HG03159 (cell line): ENCODE measurements around the gene OTOP1.
"Not testable (repeated sequence)": the region's sequence is repeated elsewhere in the genome, so short reads cannot be mapped to it uniquely, and the experiment has no call there.

Experiments
- ATAC-seq: cut with Tn5 transposase; IDR thresholded peaks from one replicate; pipeline ENCODE4 v1.9.1; 2021; ENCODE audit warnings: mild to moderate bottlenecking, moderate library complexity; ENCODE audit not compliant: unreplicated experiment

Gene OTOP1, protein sequence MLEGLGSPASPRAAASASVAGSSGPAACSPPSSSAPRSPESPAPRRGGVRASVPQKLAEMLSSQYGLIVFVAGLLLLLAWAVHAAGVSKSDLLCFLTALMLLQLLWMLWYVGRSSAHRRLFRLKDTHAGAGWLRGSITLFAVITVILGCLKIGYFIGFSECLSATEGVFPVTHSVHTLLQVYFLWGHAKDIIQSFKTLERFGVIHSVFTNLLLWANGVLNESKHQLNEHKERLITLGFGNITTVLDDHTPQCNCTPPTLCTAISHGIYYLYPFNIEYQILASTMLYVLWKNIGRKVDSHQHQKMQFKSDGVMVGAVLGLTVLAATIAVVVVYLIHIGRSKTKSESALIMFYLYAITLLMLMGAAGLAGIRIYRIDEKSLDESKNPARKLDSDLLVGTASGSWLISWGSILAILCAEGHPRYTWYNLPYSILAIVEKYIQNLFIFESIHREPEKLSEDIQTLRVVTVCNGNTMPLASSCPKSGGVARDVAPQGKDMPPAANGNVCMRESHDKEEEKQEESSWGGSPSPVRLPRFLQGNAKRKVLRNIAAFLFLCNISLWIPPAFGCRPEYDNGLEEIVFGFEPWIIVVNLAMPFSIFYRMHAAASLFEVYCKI

DNA sequence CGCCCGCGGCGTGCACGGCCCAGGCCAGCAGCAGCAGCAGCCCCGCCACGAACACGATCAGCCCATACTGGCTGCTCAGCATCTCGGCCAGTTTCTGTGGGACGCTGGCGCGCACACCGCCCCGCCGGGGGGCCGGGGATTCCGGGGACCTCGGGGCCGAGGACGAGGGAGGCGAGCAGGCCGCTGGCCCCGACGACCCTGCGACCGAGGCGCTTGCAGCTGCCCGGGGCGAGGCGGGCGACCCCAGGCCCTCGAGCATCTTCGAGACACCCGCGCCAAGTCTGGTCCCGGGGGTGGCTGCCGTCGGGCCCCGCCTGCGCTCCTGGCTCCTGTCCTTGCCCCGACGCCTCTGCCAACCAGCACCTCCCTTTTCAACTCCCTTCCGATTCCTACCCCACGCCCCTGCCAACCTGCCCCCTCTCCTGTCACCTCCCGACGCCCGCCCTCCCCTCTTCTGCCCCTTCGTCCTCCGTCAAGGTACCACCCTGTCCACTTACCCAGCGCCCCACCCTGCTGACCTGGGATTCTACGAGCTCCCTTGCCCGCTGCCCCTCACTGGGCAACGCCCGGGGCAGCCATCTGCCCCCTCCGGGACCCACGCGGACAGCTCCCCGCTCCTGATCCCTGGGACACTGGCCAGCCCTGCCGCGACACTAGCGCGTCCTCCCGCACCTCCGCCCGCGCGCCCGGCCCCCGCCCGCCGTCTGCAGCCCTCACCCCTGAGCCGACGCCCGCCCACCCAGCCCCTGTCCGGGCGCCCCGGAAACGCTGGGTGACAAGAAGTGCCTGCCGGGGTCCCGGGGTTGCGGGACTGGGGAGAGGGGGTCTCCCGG lies at the start of gene OTOP1:
Gene OTOP1 (minus strand): TSS at position 324 of the 833 bp plus-strand sequence. CDS start 65 bp downstream, at position 259.
- no peak for ATAC-seq

DNA sequence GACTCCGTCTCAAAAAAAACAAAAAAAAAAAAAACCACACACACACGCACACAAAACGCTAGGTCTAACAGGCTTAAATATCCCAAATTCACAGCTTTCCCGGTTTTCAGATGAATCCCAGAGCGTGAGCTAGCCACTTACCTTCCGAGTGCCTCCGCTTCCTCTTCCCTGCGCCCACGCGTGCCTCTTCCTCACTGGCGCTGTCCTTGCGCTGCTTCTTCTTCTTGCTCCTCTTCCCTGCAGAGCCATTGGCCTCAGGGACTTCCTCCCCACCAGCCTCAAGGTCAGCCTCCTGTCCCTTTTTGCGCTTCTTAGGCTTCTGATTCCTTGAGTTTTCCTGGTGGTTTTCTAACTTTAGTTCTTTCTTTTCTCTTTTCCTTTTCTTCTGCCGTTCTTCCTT lies 47.5 kb upstream of the OTOP1 start:
- ATAC-seq, result no peak

- no peak for ATAC-seq
Measured at GRCh38 chr4:4271912-4272311, 45.2 kb upstream of the OTOP1 start.

DNA sequence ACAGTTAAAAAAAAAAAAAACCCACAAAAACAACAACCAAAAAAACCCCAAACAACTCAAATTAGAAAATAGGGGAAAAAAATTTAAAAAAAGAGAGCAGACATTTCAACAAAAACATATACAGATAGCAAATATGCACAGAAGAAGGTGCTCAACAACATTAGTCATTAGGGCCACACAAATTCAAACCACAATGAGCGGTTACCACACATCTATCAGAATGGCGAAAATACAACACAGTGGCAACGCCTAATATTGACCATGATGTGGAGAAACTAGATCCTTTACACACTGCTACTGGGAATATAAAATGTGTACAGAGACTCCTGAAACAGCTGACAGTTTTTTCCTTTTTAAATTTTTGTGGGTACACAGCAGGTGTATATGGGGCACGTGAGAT lies 43.8 kb upstream of the OTOP1 start:
- no peak for ATAC-seq

DNA sequence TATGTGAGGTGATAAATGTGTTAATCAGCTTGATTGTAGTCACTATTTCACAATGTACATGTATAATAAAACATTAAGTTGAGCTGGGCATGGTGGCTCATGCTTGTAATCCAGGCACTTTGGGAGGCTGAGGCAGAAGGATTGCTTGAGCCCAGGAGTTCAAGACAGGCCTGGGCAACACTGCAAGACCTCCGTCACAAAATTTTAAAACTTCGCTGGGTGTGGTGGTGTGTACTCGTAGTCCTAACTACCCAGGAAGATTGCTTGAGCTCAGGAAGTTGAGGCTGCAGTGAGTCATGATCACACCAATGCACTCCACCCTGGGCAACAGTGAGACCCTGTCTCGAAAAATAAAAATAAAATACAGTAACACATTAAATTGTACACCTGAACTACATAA lies 43.1 kb upstream of the OTOP1 start:
- no peak for ATAC-seq

DNA sequence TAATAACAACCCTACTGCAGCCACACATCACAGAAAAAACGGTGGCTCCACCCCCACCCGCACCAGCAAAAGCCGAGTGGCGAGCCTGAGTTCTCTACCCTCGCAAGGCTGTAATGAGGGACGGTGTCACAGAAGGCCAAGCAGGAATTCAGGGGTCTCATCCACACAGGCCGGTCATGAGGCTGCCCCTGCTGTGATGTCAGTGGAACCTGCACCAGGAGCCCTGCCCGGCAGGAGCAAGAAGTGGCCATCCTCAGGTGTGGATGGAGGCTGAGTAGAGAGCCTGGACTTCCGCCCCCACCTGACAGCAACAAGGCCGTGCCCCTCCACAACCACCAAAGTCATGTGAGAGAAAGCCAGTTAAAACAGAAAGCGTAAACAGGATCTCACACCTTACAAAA lies 42.6 kb upstream of the OTOP1 start:
- ATAC-seq, result no peak

DNA sequence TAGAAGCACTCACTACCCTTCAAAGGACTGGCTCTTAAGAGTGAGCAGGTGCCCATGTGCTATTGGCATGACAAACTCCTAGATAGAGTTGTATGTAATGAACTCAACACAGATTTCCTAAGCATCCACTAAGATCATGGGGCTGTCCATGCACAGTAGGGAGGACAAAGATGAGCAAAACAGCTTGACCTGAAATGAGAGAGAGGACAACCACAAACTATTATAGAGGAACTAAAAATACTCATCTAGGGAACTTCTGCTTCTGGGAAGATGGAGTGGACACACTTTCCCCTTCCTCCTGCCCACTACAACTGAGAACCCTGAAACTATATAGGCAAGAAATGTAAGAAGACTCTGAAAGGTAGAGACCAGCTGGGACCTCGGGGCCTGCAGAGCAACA lies 42.0 kb upstream of the OTOP1 start:
- no peak for ATAC-seq

- no peak for ATAC-seq
Measured at GRCh38 chr4:4267981-4268380, 41.3 kb upstream of the OTOP1 start.

GRCh38 chr4:4260185-4260751 lies 33.5 kb upstream of the OTOP1 start:
- ATAC-seq, result no peak

DNA sequence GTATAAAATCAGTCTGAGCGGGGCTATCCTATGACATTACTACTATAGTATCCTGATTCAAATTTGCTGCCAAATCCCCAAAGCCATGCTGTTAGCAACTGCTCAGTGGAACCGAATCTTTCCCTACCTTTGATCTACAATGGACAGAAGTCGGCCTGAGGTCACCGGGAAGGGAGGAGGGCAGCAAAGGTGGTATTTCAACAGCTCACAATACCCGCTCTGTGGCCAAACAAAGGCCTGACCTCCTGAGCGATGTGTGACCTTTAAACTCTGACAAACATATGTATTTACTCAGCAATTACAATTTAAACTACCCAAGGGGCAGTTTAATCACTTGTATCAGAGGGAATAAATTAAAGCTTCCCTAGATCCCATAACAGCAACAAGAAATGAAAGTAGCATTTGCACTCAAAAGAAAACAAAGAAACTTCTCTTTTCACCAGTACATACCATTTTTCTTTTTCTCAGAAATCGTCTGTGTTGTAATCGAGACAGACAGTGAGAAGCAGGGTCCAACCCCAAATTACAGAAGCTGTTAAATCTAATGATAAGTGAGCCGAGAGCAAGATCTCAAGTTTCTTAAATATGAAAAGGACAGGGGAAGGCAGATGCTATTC lies 32.9 kb upstream of the OTOP1 start:
- ATAC-seq, result no peak

DNA sequence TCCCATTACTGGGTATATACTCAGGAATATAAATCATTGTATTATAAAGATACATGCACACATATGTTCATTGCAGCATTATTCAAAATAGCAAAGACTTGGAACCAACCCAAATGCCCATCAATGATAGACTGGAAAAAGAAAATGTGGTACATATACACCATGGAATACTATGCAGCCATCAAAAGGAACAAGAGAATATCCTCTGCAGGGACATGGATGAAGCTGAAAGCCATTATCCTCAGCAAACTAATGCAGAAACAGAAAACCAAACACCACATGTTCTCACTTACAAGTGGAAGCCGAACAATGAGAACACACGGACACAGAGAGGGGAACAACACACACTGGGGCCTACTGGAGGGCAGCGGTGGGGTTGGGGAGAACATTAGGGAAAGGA lies 31.0 kb upstream of the OTOP1 start:
- ATAC-seq, result not testable (repeated sequence)

- no peak for ATAC-seq
Measured at GRCh38 chr4:4256799-4257198, 30.1 kb upstream of the OTOP1 start.

DNA sequence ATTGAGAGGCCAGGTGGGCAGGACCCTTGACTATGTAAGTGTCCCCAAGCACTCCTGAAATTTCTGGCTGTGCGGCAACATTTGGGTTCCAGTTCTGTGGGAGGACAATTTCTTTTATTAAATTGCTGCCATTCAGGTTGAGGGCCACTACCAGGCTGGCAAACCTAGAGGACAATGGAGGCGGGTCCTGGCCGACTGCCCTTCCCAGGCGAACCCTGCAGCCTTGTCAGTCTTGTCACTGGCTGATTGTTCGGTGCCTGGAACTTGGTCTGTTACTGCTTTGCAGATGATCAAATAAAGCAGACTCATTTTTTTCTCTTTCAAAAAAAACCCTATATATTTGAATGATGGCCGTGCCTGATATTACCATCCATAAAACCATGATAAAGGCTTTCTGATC lies 27.9 kb upstream of the OTOP1 start:
- ATAC-seq, result no peak

DNA sequence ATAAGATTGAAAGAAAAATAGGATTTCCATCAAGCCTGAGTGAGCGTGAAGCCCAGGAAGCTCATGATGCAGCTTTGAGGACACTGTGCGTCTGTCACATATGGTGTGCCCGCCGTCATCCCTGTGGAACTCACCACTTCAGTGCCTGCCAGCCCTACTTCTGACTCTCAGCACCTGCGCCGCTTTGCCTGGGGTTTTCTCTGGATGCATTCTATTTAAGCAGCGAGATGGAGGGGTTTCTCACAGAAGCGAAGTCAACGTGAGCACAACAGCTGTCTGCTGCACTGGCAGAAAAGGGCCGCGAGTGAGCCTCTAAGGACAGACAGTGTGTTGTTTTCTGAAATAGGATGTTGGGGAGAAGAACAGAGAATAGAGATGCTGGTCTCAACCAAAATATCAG lies 27.5 kb upstream of the OTOP1 start:
- no peak for ATAC-seq

- no peak for ATAC-seq
Measured at GRCh38 chr4:4249866-4250265, 23.1 kb upstream of the OTOP1 start.

GRCh38 chr4:4249342-4249741 lies 22.6 kb upstream of the OTOP1 start:
- not testable (repeated sequence) for ATAC-seq

DNA sequence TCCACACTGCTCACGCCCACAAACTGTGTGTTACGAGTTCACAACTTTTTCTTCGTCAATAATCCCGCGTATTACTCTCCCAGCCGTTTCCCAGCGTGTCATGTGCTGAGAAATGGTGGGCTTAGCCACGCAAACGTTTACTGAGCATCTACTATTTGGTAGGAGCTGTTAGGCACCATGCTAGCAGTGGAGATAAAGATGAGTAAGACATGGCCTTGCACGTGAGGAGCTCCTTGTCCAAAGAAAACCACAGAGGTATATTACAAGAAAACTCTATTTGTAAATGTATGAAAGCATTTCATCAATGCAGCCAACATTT lies 22.1 kb upstream of the OTOP1 start:
- ATAC-seq, result no peak

GRCh38 chr4:4248029-4248884 lies 21.5 kb upstream of the OTOP1 start, which contains the start of gene TMEM128:
Gene TMEM128 (minus strand): TSS chr4:4248223. CDS start chr4:4248202, 21 bp downstream.
- peak; percentile 97 for ATAC-seq

DNA sequence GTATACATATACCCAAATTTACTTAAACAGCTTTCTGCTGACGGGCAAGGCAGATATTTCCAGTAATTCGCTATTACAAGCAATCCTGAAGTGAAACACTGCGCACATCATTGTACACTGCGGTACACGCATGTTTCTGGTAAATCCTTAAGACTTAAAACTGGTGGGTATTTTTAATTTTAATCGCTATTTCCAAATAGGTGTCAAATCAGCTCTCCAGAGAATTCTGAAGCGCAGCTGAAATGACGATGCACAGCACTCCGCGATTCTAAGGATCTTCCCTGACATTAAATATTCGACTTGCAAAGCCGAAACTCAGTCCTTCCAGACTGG lies 20.9 kb upstream of the OTOP1 start:
- ATAC-seq, result peak; percentile 10

DNA sequence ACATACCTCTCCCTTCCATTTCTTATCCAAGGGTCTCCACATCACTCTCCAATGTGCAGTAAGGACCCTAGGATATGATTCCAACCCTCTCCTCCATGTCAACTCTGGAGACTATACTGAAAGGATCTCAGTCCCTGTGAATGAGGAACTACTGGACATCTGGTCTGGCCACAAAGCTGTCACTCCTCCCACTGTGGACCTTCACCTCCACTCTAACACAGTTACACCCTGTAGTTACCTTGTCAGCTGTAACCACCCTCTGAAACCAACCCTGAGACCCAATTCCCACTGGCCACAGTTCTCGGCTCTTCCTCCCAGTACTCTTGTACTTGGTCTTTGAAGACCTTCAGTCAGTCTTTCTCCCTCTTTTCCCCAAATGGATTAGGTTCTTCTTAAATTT lies 18.4 kb upstream of the OTOP1 start:
- ATAC-seq, result no peak
